OCI-LY3 (cell line): ENCODE measurements around the gene SURF2.
"Not testable (repeated sequence)": the region's sequence is repeated elsewhere in the genome, so short reads cannot be mapped to it uniquely, and the experiment has no call there.

Experiments used
- H2AFZ ChIP-seq: fragments of 200-600, 300-600 bp; shearing (Covaris generic); 2 replicates; pipeline ENCODE4 v1.6.0; 2014; ENCODE audit warnings: antibody characterized with exemption, low read depth, low read length
- H3K27ac ChIP-seq: fragments of 200-600, 300-600 bp; sonication (generic); 2 replicates; pipeline ENCODE4 v1.5.1; 2014; ENCODE audit warnings: mild to moderate bottlenecking, low read length, moderate library complexity, mixed read lengths
- H3K27me3 ChIP-seq: fragments of 200-600, 300-600 bp; sonication (generic); 2 replicates; pipeline ENCODE4 v1.6.1; 2014; ENCODE audit warnings: low read depth, low read length, mixed read lengths
- H3K36me3 ChIP-seq: fragments of 200-600, 300-600 bp; sonication (generic); replicated peaks from 2 replicates; pipeline ENCODE3; 2014; ENCODE audit warnings: low read depth, low read length, mixed read lengths
- H3K4me1 ChIP-seq: fragments of 300-600, 200-600 bp; sonication (generic); 2 replicates; pipeline ENCODE4 v1.6.1; 2014; ENCODE audit warnings: low read length, mixed read lengths
- H3K4me2 ChIP-seq: fragments of 200-600, 300-600 bp; sonication (generic); 2 replicates; pipeline ENCODE4 v1.6.1; 2014; ENCODE audit warnings: low read length, mixed read lengths
- H3K4me3 ChIP-seq: fragments of 300-600, 200-600 bp; sonication (generic); 2 replicates; pipeline ENCODE4 v1.5.1; 2014; ENCODE audit warnings: antibody characterized with exemption, mild to moderate bottlenecking, low read length, moderate library complexity
- H3K79me2 ChIP-seq: fragments of 300-600, 200-600 bp; shearing (Covaris generic); 2 replicates; pipeline ENCODE4 v1.6.1; 2014; ENCODE audit warnings: mild to moderate bottlenecking, low read length, mixed read lengths
- H3K9ac ChIP-seq: fragments of 300-600, 200-600 bp; shearing (Covaris generic); 2 replicates; pipeline ENCODE4 v1.6.0; 2014; ENCODE audit warnings: mild to moderate bottlenecking, low read length, moderate library complexity
- H3K9me3 ChIP-seq: fragments of 200-600, 300-600 bp; shearing (Covaris generic); 2 replicates; pipeline ENCODE4 v1.6.1; 2014; ENCODE audit warnings: low read length, mixed read lengths; ENCODE audit not compliant: insufficient read depth
- H4K20me1 ChIP-seq: fragments of 200-600, 300-600 bp; sonication (generic); 2 replicates; pipeline ENCODE4 v1.6.1; 2016; ENCODE audit warnings: low read length, mixed read lengths; ENCODE audit not compliant: insufficient read depth
- EZH2phosphoT487 ChIP-seq: fragments of 200-600 bp; shearing (Covaris generic); IDR thresholded peaks from 2 replicates; pipeline ENCODE4 v1.6.1; 2018; ENCODE audit warnings: antibody characterized with exemption, mixed run types, low read depth
- TF ChIP-seq, protein P1 (sequence below): fragments of 200-600, 300-600 bp; sonication (generic); IDR thresholded peaks from 2 replicates; pipeline ENCODE4 v1.5.1; 2014; ENCODE audit warnings: antibody characterized with exemption, low read length, low read depth

The SURF2 gene

GRCh38 chr9:133356391-133357091 lies at the start of gene SURF2, which contains the start of gene SURF1:
TSS of gene SURF2 (plus strand) at chr9:133356550. CDS start at chr9:133356593, 43 bp downstream.
TSS of gene SURF1 (minus strand) at chr9:133356487. CDS start at chr9:133356453, 34 bp downstream.
- Histone ChIP-seq H3K79me2 (peaks cover 30% of the 10 kb centered on the region), H3K4me3 (peak within 1 kb of the TSS; percentile 87), H3K4me1 (peaks cover 16% of the 10 kb centered on the region), H3K4me2 (peak within 1 kb of the TSS; percentile 76), H3K36me3 (peaks cover 28% of the 10 kb centered on the region), H3K9me3 (no peaks in the 10 kb centered on the region), H2AFZ (no peak within 1 kb of the TSS; the same call in 1 of the 2 replicates), H4K20me1 (peaks cover 10% of the 10 kb centered on the region), H3K27ac (no peak within 1 kb of the TSS), H3K27me3 (no peaks in the 10 kb centered on the region), H3K9ac (peak within 1 kb of the TSS; percentile 67)
- TF ChIP-seq, protein P1, sequence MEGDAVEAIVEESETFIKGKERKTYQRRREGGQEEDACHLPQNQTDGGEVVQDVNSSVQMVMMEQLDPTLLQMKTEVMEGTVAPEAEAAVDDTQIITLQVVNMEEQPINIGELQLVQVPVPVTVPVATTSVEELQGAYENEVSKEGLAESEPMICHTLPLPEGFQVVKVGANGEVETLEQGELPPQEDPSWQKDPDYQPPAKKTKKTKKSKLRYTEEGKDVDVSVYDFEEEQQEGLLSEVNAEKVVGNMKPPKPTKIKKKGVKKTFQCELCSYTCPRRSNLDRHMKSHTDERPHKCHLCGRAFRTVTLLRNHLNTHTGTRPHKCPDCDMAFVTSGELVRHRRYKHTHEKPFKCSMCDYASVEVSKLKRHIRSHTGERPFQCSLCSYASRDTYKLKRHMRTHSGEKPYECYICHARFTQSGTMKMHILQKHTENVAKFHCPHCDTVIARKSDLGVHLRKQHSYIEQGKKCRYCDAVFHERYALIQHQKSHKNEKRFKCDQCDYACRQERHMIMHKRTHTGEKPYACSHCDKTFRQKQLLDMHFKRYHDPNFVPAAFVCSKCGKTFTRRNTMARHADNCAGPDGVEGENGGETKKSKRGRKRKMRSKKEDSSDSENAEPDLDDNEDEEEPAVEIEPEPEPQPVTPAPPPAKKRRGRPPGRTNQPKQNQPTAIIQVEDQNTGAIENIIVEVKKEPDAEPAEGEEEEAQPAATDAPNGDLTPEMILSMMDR = no peak
- TF ChIP-seq EZH2phosphoT487 = no peak

GRCh38 chr9:133307301-133307700 lies 49.0 kb upstream of the SURF2 start:
- H3K27me3 ChIP-seq = no peaks in the 10 kb centered on the region
- H3K9ac ChIP-seq = no peak overlapping the region
- no peak overlapping the region for H3K4me2 ChIP-seq
- H3K9me3 ChIP-seq = no peaks in the 10 kb centered on the region
- H3K79me2 ChIP-seq = no peaks in the 10 kb centered on the region
- H3K4me1 ChIP-seq = no peaks in the 10 kb centered on the region
- TF ChIP-seq, protein P1 = no peak
- TF ChIP-seq EZH2phosphoT487 = no peak
- no peaks in the 10 kb centered on the region for H4K20me1 ChIP-seq
- H3K27ac ChIP-seq = no peak overlapping the region
- H3K36me3 ChIP-seq = no peaks in the 10 kb centered on the region
- H3K4me3 ChIP-seq = no peak overlapping the region
- H2AFZ ChIP-seq = no peak overlapping the region

- Histone ChIP-seq H3K9me3 (no peaks in the 10 kb centered on the region), H3K27me3 (no peaks in the 10 kb centered on the region), H3K79me2 (no peaks in the 10 kb centered on the region), H3K4me1 (no peaks in the 10 kb centered on the region), H4K20me1 (no peaks in the 10 kb centered on the region), H2AFZ (no peak overlapping the region), H3K9ac (no peak overlapping the region), H3K4me3 (no peak overlapping the region), H3K36me3 (no peaks in the 10 kb centered on the region), H3K27ac (no peak overlapping the region), H3K4me2 (no peak overlapping the region)
- no peak for TF ChIP-seq EZH2phosphoT487
- TF ChIP-seq, protein P1 = no peak
Observed at GRCh38 chr9:133309608-133310007, 46.7 kb upstream of the SURF2 start.

DNA sequence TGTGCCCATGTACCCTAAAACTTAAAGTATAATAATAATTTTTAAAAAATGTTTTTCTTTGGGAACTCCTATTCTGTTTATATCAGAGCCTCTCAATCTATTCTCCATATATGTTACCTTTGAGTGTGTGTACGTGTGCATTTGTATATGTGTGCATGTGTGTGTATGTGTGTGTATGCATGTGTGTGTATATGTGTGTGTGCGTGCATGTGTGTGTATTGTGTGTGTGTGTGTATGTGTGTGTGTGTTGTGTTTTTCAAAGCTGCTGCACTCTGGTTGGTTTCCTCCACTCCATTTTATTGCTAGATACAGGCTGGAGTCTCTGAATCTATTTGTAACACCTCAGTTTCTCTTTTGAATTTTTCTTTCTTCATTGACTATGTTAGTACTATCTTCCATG lies 40.4 kb upstream of the SURF2 start:
- H3K4me2 ChIP-seq = no peak overlapping the region
- H2AFZ ChIP-seq = no peak overlapping the region
- H3K9ac ChIP-seq = no peak overlapping the region

DNA sequence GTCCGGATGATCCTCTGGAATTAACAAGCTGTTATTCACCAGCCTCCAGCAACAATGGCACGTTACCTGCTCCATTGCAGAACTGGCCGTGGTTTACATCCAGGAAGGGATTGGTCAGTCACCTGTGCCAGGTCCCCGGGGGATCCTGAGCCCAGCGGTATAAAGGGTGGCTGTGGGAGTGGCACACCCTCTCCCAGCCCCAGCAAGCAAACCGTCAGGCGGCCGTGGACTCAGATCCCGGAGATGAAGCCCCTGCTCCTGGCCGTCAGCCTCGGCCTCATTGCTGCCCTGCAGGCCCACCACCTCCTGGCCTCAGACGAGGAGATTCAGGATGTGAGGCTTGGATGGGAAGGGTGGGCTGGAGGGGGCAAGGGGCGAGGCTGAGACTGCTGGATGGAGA lies 38.8 kb upstream of the SURF2 start:
- not testable (repeated sequence) for H3K4me3 ChIP-seq, H3K9ac ChIP-seq, H3K79me2 ChIP-seq, H2AFZ ChIP-seq, H3K36me3 ChIP-seq, H3K9me3 ChIP-seq, H3K4me2 ChIP-seq, H3K4me1 ChIP-seq, H4K20me1 ChIP-seq, H3K27ac ChIP-seq, H3K27me3 ChIP-seq

More for the DNA sequence above, 40.4 kb upstream of the SURF2 start:
- no peak overlapping the region for H3K27ac ChIP-seq
- no peaks in the 10 kb centered on the region for H3K36me3 ChIP-seq
- H3K9me3 ChIP-seq = no peaks in the 10 kb centered on the region
- H3K4me1 ChIP-seq = no peaks in the 10 kb centered on the region
- no peaks in the 10 kb centered on the region for H3K27me3 ChIP-seq
- no peaks in the 10 kb centered on the region for H3K79me2 ChIP-seq
- H3K4me3 ChIP-seq = no peak overlapping the region
- TF ChIP-seq EZH2phosphoT487 = no peak
- TF ChIP-seq, protein P1 = no peak
- no peaks in the 10 kb centered on the region for H4K20me1 ChIP-seq
